AG04449 (cell line): ENCODE measurements around the gene GAS2L1.
A peak's percentile ranks its signal among the peaks of the same experiment; 100 is the strongest.

ENCODE experiments used
- CTCF ChIA-PET: fragments of 350-600 bp; formaldehyde crosslinking; extraction: SDS; loops from one replicate; lab custom pipeline; 2021; ENCODE audit warnings: antibody characterized with exemption; lab: Yijun Ruan, JAX
- POLR2A ChIA-PET: fragments of 400-600, 350-600 bp; formaldehyde crosslinking; extraction: SDS; loops from one replicate; lab custom pipeline; 2020; ENCODE audit warnings: antibody characterized with exemption, inconsistent platforms; lab: Yijun Ruan, JAX
- DNase-seq: peaks from one replicate; pipeline ENCODE4 v3.0.0-alpha.2; 2010; ENCODE audit warnings: low read depth, low spot score
- H3K4me3 ChIP-seq: 2 replicates; pipeline ENCODE4 v1.5.1; 2011; ENCODE audit warnings: low read depth, mild to moderate bottlenecking, control low read depth, low read length
- TF ChIP-seq, protein P1 (sequence below): IDR thresholded peaks from one replicate; pipeline ENCODE4 v1.5.1; 2011; ENCODE audit warnings: mild to moderate bottlenecking, moderate library complexity, low read length, control low read depth, inconsistent platforms; ENCODE audit not compliant: insufficient read depth; ENCODE audit errors: missing control alignments

GAS2L1 gene

DNA sequence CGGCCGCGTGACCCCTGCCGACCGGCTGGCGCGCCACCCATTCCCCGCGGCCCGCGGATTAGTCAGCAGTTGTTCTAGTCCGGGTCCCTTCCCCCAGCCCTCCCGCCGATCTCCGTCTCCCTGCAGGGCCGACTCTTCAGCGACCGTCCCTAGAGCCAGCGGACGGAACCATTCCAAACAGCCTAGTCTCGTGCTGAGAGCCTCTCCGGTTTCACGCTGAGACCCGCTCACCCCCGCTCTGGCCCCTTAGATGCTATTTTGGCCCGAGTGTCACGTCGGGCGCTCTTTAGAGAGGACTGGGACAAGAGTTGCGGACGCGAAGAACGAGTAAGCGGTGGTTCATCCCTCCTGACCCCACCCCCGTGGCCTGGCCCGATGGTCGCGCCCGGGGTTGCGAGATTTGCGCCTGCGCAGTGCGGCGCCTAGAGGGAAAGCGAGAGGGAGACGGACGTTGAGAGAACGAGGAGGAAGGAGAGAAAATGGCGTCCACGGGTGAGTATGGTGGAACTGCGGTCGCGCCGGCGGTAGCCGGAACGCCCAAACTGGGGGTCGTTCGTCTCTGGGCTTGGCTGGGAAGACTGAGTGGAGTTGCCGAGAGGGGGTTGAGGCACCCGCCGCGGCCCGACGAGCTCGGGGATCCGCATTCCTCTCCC, 38.5 kb upstream of the GAS2L1 start, which contains the start of the genes EWSR1 and RHBDD3:
Gene EWSR1, plus strand, starts transcription at position 411 of the 653 bp plus-strand sequence. Its CDS starts 69 bp downstream, at position 480.
Gene RHBDD3, minus strand, starts transcription at position 124 of the 653 bp plus-strand sequence. CDS start 2,355 bp downstream, outside the sequence.
- POLR2A ChIA-PET, result interaction anchor here (0.6 to 0.7 kb wide), 3 partner anchors 18 to 1779 kb away, joined by 3 to 4 read pairs (median 3); no protein-coding TSS in a partner anchor
- DNase-seq, result peak; percentile 84
- peak within 1 kb of the TSS; percentile 89 for H3K4me3 ChIP-seq
- CTCF ChIA-PET, result interaction anchor here (1.0 to 4.2 kb wide), 2 partner anchors 22 to 46 kb away, joined by 3 to 25 read pairs; no protein-coding TSS in a partner anchor
- TF ChIP-seq, protein P1, sequence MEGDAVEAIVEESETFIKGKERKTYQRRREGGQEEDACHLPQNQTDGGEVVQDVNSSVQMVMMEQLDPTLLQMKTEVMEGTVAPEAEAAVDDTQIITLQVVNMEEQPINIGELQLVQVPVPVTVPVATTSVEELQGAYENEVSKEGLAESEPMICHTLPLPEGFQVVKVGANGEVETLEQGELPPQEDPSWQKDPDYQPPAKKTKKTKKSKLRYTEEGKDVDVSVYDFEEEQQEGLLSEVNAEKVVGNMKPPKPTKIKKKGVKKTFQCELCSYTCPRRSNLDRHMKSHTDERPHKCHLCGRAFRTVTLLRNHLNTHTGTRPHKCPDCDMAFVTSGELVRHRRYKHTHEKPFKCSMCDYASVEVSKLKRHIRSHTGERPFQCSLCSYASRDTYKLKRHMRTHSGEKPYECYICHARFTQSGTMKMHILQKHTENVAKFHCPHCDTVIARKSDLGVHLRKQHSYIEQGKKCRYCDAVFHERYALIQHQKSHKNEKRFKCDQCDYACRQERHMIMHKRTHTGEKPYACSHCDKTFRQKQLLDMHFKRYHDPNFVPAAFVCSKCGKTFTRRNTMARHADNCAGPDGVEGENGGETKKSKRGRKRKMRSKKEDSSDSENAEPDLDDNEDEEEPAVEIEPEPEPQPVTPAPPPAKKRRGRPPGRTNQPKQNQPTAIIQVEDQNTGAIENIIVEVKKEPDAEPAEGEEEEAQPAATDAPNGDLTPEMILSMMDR, result no peak

DNA sequence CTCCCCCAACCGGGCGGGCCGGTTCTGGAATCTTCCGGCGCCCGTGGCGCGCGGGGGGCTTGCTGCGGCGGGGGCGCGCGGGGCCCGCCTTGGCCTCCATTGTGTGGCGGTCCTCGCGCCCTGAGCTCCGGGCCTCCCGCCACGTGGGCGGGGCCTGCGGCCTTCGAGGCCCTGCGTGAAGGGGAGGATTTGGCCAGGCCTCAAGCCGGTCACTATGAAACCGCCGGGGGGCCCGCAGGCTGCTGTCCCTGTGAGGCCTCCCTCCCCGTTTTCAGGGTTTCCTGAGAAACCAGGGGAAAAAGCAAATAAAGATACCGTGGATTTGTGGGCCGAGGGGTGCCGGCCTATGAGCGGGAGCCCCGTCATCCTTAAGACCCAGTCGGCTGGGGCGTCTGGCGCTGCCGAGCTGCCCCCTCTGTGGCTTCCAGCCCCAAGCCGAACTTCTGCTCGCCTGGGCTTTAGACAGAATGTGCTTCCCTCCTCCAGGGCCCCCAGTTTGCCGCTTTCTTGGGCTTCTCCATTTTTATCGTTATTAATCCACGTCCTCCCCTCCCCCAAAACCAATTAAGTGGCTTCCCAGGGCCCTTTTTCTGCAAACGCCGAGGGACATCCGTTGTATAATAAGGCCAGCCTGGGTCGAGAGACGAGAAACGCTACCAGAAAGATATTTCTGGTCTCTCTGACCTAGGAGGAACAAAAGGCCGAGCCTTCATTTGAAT, 37.8 kb upstream of the GAS2L1 start:
- H3K4me3 ChIP-seq, result peak overlapping the region; percentile 89
- POLR2A ChIA-PET, result interaction anchor here (0.6 to 0.7 kb wide), 2 partner anchors 113 to 1780 kb away, joined by 3 to 4 read pairs; no protein-coding TSS in a partner anchor
- CTCF ChIA-PET, result interaction anchor here (1.0 kb wide), 1 partner anchor 45 kb away, joined by 3 read pairs; no protein-coding TSS in a partner anchor
- DNase-seq, result no peak
- TF ChIP-seq, protein P1, result no peak

DNA sequence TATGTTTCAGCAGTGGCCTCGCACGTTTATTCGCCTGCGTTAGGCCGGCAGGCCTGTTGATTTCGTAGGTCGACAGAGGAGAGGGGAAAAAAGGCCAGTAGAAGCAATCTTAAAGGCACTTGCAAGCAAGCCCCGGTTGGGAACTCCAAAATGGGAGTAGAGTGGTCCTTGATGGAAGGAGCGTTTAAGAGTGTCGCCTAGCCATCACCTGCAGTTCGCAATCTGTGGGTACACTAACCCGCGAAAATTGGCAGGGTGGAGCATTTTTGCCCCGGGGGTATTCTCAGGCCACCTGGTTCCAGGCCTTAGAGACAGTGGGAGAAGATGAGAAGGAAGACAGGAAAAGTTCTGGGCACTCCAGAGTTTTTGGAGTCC, 37.2 kb upstream of the GAS2L1 start:
- no peak for DNase-seq
- TF ChIP-seq, protein P1, result no peak
- peak overlapping the region; percentile 89 for H3K4me3 ChIP-seq
- ChIA-PET POLR2A (no interaction called here), CTCF (interaction anchor here (1.1 kb wide), 1 partner anchor 11 kb away, joined by 4 read pairs; no protein-coding TSS in a partner anchor)

DNA sequence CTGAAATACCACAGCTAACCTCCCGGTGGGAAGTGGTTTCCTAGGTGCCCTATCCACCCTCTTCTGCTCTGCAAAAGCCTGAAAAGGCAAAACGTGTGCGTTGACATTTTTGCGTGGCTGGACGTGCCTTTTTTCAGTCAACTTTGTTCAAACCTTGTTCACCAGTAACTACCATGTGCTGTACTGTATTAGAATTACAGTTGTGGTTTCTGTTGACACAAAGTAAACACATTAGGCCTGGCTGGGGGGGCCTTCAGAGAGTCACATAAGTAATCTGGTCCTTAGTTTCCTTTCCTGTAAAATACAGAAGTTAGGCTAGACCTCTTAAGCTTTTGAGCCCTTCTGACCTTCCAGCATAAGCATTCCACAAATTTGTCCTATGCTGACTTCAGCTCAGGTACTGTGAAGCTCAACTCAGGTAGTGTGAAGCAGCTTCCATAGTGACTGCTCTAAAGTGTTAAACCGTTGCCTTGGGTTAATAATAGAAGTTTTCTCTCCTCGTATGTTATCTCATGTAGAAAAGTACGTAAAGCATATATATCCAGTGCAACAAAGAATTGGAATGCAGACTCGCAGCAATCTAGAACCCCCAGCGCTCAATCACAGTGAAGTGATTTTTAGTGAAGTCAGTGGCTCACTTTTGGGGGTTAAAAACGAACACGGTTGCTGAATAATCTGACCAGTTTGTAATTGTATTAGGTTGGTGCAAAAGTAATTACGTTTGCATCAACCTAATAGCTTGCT, 36.5 kb upstream of the GAS2L1 start:
- TF ChIP-seq, protein P1, result no peak
- H3K4me3 ChIP-seq, result peak overlapping the region; percentile 89
- DNase-seq, result no peak
- POLR2A ChIA-PET, result no interaction called here
- CTCF ChIA-PET, result interaction anchor here (1.1 to 5.4 kb wide), 4 partner anchors 10 to 90 kb away, joined by 3 to 26 read pairs (median 4); no protein-coding TSS in a partner anchor

DNA sequence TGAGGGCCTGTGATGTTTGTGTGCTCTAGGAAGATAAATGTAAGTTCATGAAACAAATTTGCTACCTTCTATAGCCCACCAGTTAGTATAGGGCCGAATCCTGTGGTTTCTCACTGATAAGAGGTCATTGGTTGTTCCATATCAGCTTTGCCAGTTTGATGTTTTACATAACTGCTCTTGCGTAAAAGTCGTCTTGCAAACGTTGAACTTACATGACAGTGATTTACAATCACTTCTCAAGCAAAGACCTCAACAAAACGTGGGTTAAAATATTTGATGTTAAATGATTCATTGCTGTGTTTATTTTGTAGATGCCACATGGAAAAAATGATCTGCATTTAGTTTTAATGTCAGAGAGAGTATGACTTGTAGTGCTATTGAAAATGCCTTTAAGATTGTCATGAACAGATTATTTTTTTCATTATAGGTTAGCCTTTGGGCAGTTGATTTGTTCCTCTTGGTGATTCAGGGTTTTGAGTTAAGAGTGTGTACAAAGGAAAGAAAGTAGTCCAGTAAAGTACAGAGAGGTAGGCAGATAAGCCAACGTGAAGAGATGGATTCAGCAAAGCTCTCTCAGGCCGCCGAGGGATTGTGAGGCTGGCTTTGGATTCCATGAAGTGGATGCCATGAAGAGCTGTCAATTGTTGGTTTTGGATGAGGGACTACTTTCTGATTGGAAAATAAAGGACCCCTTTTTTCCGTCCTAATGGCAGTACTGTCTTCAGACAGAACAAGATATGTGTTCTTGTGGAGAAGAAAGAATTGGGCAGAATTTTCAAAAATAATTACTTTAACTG, 35.8 kb upstream of the GAS2L1 start:
- CTCF ChIA-PET, result interaction anchor here (1.1 to 5.4 kb wide), 6 partner anchors 9 to 89 kb away, joined by 3 to 26 read pairs (median 4); partner anchors contain the start of gene GAS2L1
- H3K4me3 ChIP-seq, result peak overlapping the region; percentile 89
- POLR2A ChIA-PET, result interaction anchor here (0.7 kb wide), 1 partner anchor 17 kb away, joined by 3 read pairs; no protein-coding TSS in a partner anchor
- TF ChIP-seq, protein P1, result no peak
- no peak for DNase-seq
